ENCODE results near the gene IFIT2.
"Not testable (repeated sequence)": the region's sequence is repeated elsewhere in the genome, so short reads cannot be mapped to it uniquely, and the experiment has no call there.

IFIT2 gene

DNA sequence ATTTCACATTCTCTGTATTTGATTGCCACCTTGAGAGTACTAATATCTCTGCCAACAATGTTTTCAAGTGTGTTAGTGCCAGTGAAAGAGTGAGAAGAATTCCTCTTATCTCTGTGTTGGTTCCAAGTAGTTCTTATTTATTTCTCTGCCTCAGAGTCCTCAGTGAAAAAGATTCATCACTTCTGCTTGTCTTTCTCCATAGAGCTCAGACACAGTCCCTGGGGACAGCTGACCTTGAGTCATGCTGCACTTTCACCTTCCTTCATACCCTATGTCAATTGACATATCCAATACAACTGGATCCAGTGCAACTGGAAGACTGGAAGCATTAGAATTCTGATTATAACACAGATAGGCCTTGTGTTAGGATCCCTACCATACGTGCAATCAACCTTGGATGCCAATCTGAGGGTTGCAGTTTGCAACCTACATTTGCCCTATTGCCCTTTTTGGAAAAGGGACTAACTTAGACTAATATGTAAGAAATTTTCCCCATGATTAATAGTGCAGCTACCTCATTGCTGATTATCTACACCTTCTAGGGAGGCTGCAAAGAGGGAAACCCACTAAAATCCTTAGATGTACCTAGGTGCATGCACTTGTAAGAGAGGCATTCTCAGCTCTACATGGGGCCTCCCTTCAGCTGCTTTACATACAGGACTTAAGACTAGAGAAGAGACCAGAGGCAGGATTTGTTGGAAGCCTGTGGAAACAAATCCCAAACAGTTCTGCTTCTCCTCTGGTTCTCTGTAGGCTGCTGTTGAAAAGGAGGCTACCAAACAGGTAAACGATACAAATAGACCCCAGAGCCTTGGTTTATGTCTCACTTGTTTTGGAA lies 8.4 kb downstream of the IFIT2 start:
- H3K4me3 ChIP-seq (ENCODE audit: low read depth, low read length), result no peak overlapping the region
- in situ Hi-C loops (cut with HindIII; ENCODE audit: low pct_ligation_motif_present, low sequenced_read_pairs), result no loop called here
- TF ChIP-seq, protein P1, sequence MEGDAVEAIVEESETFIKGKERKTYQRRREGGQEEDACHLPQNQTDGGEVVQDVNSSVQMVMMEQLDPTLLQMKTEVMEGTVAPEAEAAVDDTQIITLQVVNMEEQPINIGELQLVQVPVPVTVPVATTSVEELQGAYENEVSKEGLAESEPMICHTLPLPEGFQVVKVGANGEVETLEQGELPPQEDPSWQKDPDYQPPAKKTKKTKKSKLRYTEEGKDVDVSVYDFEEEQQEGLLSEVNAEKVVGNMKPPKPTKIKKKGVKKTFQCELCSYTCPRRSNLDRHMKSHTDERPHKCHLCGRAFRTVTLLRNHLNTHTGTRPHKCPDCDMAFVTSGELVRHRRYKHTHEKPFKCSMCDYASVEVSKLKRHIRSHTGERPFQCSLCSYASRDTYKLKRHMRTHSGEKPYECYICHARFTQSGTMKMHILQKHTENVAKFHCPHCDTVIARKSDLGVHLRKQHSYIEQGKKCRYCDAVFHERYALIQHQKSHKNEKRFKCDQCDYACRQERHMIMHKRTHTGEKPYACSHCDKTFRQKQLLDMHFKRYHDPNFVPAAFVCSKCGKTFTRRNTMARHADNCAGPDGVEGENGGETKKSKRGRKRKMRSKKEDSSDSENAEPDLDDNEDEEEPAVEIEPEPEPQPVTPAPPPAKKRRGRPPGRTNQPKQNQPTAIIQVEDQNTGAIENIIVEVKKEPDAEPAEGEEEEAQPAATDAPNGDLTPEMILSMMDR (IDR thresholded peaks at IDR 0.05; ENCODE audit: low read depth, low read length, missing control alignments), result no peak
- no peak for DNase-seq
- no peaks in the 10 kb centered on the region for H3K27me3 ChIP-seq (replicated peaks)
- H3K27ac ChIP-seq, result no peak overlapping the region
- no peaks in the 10 kb centered on the region for H3K36me3 ChIP-seq (replicated peaks)

DNA sequence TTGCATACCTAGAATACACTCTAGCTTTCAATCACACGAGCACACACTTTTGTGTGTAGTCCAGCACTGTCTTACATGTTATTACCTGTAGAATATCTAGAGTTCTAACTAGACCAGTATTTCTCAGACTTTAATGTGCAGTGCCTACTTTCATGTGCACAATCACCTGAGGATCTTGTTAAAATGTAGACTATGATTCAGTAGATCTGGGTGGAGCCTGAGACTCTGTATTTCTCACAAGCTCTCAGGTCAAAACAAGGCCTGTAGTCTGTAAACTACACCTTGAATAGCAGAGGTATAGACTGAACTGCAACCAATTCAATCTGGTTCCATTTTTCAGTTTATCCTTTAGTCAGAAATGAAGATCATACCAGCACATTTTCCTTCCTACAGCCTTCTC lies 11.1 kb downstream of the IFIT2 start:
- no peaks in the 10 kb centered on the region for H3K27me3 ChIP-seq (replicated peaks)
- TF ChIP-seq, protein P1 (IDR thresholded peaks at IDR 0.05; ENCODE audit: low read depth, low read length, missing control alignments), result no peak
- no peak overlapping the region for H3K27ac ChIP-seq
- in situ Hi-C loops (cut with HindIII; ENCODE audit: low pct_ligation_motif_present, low sequenced_read_pairs), result no loop called here
- H3K36me3 ChIP-seq (replicated peaks), result no peaks in the 10 kb centered on the region
- no peak for DNase-seq
- no peak overlapping the region for H3K4me3 ChIP-seq (ENCODE audit: low read depth, low read length)

DNA sequence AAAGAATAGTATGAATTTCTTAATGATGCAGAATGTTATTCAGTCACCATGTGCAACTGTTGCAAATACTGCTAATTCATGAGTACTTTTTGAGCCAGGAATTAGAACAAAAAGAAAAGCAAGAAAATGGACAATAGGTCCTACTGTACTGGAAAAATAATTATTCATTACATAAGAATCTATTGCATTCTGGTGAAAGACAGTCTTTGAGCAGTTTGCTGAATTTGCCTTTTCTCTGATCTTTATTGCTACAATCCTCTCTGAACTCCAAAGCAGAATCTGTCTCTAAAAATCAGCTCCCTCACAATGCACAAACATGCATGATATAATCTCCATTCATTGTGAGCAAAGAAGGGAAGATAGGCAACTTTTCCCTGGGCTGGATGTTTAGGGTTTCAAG lies 12.8 kb downstream of the IFIT2 start:
- no peak for DNase-seq
- in situ Hi-C loops (cut with HindIII; ENCODE audit: low pct_ligation_motif_present, low sequenced_read_pairs), result no loop called here
- H3K27ac ChIP-seq, result no peak overlapping the region
- H3K4me3 ChIP-seq (ENCODE audit: low read depth, low read length), result no peak overlapping the region
- H3K27me3 ChIP-seq (replicated peaks), result no peaks in the 10 kb centered on the region
- no peaks in the 10 kb centered on the region for H3K36me3 ChIP-seq (replicated peaks)
- TF ChIP-seq, protein P1 (IDR thresholded peaks at IDR 0.05; ENCODE audit: low read depth, low read length, missing control alignments), result no peak

DNA sequence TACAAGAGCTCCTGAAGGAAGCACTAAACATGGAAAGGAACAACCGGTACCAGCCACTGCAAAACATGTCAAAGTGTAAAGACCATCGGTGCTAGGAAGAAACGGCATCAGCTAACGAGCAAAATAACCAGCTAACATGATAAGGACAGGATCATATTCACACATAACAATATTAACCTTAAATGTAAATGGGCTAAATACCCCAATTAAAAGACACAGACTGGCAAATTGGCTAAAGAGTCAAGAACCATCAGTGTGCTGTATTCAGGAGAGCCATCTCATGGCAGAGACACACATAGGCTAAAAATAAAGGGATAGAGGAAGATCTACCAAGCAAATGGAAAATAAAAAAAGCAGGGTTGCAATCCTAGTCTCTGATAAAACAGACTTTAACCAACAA lies 16.2 kb downstream of the IFIT2 start:
- in situ Hi-C loops (cut with HindIII; ENCODE audit: low pct_ligation_motif_present, low sequenced_read_pairs); DNase-seq; H3K27me3 ChIP-seq (replicated peaks); H3K4me3 ChIP-seq (ENCODE audit: low read depth, low read length); H3K36me3 ChIP-seq (replicated peaks); H3K27ac ChIP-seq: not testable (repeated sequence)

DNA sequence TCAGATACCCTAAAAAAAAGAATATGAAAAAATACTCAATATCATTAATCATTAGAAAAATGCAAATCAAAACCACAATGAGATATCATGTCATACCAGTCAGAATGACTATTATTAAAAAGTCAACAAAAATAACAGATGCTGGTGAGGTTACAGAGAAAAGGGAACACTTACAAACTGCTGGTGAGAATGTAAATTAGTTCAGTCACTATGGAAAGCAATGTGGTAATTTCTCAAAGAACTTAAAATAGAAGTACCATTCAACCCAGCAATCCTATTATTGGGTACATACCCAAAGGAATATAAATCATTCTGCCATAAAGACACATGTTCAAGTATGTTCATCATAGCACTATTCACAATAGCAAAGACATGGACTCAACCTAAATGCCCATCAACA lies 23.2 kb downstream of the IFIT2 start:
- H3K27me3 ChIP-seq (replicated peaks); DNase-seq; H3K27ac ChIP-seq; H3K36me3 ChIP-seq (replicated peaks); H3K4me3 ChIP-seq (ENCODE audit: low read depth, low read length); in situ Hi-C loops (cut with HindIII; ENCODE audit: low pct_ligation_motif_present, low sequenced_read_pairs): not testable (repeated sequence)

DNA sequence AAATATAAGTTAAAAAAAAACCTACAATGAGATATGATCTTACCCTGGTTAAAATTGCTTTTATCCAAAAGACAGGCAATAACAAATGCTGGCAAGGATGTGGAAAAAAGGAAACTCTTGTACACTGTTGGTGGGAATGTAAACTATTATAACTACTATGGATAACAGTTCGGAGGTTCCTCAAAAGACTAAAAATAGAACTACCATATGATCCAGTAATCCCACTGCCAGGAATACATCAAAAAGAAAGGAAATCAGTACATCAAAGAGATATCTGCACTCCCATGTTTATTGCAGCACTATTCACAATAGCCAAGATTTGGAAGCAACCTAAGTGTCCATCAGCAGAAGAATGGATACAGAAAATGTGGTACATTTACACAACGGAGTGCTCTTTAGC lies 24.0 kb downstream of the IFIT2 start:
- in situ Hi-C loops (cut with HindIII; ENCODE audit: low pct_ligation_motif_present, low sequenced_read_pairs); H3K27me3 ChIP-seq (replicated peaks); H3K27ac ChIP-seq; H3K4me3 ChIP-seq (ENCODE audit: low read depth, low read length); H3K36me3 ChIP-seq (replicated peaks); DNase-seq: not testable (repeated sequence)

DNA sequence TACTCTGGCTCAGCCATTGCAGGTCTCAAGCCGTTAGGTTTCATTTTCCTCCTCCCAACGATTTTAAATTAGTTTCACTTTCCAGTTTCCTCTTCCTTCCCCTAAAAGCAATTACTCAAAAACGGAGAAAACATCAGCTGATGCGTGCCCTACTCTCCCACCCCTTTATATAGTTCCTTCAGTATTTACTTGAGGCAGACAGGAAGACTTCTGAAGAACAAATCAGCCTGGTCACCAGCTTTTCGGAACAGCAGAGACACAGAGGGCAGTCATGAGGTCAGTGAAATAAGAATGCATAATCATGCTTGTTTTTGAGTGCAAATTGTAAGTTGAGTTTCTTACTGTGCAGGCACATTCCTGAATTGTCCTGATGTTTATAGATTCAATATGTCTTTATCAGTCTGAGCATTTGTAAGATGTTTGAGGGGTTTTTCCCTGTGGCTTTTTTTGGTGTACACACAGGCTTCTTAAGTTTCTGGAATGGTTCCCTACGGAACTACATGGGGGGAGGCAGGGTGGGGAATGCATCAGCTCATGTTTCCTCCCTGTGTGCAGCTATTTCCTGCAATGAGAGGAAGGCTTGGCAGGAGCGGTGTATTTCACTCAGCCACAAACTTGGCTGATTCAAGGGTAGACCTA lies 26.1 kb downstream of the IFIT2 start, which contains the start of gene IFIT3:
Gene IFIT3 (plus strand): TSS at position 195 of the 639 bp plus-strand sequence. CDS start 77 bp downstream, at position 272.
- peak; percentile 91 for DNase-seq
- TF ChIP-seq, protein P1 (IDR thresholded peaks at IDR 0.05; ENCODE audit: low read depth, low read length, missing control alignments), result peak; percentile 2

More for the DNA sequence above, 26.1 kb downstream of the IFIT2 start, which contains the start of gene IFIT3:
- Histone ChIP-seq H3K4me3 (ENCODE audit: low read depth, low read length) (peak within 1 kb of the TSS; percentile 54), H3K36me3 (replicated peaks) (no peaks in the 10 kb centered on the region), H3K27ac (peak within 1 kb of the TSS; percentile 98), H3K27me3 (replicated peaks) (no peaks in the 10 kb centered on the region)
- in situ Hi-C loops (cut with HindIII; ENCODE audit: low pct_ligation_motif_present, low sequenced_read_pairs), result no loop called here

Measured in brain microvascular endothelial cell (primary cell).